ENCODE results near the gene TYMP.

Gene TYMP

GRCh38 chr22:50483977-50484853, 45.6 kb downstream of the TYMP start:
- DNase-seq (ENCODE audit: low read depth), result no peak

- DNase-seq (ENCODE audit: low read depth), result no peak
These were observed 46.3 kb downstream of the TYMP start for GRCh38 chr22:50483556-50483955.

- DNase-seq (ENCODE audit: low read depth), result no peak
These were observed 46.7 kb downstream of the TYMP start for GRCh38 chr22:50483106-50483505.

GRCh38 chr22:50482107-50483074, 47.4 kb downstream of the TYMP start:
- DNase-seq (ENCODE audit: low read depth), result no peak

- peak; percentile 50 for DNase-seq (ENCODE audit: low read depth)
These were observed 48.2 kb downstream of the TYMP start, which contains the start of gene ADM2 for GRCh38 chr22:50481440-50482106. TSS of gene ADM2 (plus strand) at chr22:50481543. CDS start at chr22:50481848, 305 bp downstream.

- DNase-seq (ENCODE audit: low read depth), result no peak
These were observed 48.8 kb downstream of the TYMP start for GRCh38 chr22:50481045-50481439.

GRCh38 chr22:50479721-50480120, 50.1 kb downstream of the TYMP start:
- no peak for DNase-seq (ENCODE audit: low read depth)

GRCh38 chr22:50477923-50478322, 51.9 kb downstream of the TYMP start:
- DNase-seq (ENCODE audit: low read depth), result no peak

- no peak for DNase-seq (ENCODE audit: low read depth)
These were observed 52.9 kb downstream of the TYMP start for GRCh38 chr22:50476868-50477267.

Data from T follicular helper cell (primary cell).